Effector CD8-positive, alpha-beta T cell (primary cell): ENCODE results near the gene PXDN.

Experiments
- DNase-seq: peaks from one replicate; lab custom pipeline; 2025; lab: John Stamatoyannopoulos, UW

Gene PXDN

DNA sequence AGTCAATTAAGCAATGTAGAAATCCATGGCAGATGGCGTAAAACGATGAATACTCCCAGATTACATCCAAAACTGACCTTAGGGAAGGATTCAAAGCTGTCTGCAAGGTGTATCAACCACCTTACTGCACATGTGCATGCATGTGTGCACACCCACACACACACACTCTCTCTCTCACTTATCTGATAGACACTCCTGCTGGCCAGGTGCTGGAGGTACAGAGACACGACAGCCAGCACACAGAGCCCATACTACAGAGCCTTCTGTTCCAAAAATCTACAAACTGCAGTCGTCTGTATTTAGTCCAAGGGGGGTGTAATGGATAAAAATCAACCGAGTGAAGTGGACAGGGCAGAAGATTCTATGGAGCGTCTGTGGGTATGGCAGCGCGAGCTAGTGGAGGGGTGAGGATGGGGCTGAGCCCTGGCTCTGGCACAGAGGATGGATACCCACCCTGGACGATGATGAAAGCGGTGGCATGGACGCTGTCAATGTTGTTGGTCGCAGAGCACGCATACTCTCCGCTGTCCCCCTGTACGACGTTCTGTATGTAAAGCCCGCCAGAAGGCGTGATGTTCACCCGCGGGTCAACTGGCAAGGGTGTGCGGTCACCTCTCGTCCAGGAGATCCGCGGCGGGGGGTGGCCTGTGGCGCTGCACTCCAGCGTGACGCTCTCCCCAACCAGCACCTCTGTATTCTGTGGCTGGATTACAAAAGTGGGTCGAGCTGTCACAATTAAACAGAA is 78.4 kb downstream of the PXDN start:
- DNase-seq, result no peak

DNA sequence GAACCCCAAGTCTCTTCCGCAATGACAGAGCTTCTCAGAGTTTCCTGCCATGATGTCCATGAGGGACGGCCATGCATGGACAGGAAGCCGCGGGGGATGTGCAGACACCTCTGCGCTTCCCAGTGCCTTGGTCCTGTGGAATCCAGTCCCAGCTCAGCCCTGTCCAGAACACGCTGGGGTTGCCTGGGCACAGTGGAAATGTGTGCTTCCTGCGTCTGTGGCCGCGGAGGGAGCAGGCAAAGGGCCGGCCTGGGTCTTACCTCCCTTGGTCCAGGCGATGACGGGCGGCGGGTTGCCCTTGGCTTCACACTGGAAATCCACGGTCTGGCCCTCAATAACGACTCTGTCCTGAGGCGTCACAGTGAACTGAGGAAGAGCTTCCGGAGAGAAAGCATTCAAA is 79.6 kb downstream of the PXDN start:
- DNase-seq, result no peak

DNA sequence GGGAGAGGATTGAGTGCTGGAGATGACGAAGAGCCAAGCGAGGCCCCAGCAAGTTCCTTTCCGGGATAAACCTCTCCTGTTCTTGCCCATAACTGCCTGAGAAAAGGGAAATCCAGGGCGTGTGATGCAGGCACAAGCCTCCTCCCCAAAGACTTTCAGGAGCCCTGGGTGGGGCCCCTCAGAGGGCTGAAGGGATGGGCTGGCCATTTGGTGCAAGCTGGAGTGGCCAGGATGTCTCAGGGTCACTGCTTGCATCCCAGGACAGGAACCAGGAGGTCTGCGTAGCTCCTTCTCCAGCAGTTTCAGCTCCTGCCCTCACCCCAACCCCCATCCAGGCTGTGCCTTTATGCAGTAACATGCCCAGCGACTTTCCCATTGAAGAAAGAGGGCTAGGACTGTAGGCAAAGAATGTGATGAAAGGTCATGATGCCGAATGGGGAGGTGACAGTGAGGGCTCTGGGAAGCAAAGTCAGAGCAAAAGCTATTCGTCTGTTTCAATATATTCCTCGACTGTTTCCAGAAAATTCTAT is 80.2 kb downstream of the PXDN start:
- no peak for DNase-seq

DNA sequence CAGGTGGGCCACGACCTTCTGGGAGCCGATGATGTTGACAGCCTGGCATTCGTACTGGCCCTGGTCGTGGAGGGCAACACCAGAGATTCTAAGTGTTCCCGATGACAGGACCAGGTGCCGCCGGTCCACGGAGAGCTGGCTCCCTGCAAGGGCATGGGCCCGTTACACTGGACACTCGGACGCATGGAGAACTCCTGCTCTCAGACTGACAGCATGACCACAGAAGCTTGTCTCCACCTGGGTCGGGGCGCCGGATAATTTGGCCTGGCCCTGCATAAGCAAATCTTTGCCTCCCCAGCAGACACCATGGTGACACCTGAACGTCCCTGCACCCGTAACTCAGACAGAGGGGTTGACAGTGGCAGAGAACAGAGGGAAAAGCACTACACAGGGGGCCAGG is 80.7 kb downstream of the PXDN start:
- DNase-seq, result no peak

DNA sequence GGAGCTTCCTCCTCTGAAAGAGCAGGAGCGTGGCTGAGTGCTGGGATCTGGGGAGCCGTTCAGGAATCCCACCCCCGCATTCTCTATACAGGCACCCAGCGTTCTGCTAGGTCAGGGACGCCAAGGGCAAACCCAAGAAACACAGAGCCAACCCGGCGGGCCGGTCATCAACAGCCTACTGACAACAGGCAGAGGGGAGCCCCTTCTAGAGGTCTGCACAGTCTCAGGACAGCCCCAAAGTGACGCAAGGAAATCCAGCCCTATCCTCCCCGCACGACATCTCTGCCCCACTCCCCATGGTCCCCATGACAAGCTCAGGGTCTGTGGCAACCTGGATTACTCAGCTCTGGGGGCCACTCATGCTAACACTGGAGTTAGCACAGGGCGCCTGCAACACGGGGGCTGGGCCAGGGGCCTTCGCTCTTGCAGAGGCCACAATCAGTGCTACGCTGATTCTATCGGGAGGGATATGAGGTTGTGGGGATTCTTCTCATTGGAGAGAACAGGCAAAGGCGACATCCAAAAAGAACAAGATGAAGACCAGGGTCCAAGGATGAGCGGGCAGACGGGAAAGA is 81.6 kb downstream of the PXDN start:
- DNase-seq, result no peak

DNA sequence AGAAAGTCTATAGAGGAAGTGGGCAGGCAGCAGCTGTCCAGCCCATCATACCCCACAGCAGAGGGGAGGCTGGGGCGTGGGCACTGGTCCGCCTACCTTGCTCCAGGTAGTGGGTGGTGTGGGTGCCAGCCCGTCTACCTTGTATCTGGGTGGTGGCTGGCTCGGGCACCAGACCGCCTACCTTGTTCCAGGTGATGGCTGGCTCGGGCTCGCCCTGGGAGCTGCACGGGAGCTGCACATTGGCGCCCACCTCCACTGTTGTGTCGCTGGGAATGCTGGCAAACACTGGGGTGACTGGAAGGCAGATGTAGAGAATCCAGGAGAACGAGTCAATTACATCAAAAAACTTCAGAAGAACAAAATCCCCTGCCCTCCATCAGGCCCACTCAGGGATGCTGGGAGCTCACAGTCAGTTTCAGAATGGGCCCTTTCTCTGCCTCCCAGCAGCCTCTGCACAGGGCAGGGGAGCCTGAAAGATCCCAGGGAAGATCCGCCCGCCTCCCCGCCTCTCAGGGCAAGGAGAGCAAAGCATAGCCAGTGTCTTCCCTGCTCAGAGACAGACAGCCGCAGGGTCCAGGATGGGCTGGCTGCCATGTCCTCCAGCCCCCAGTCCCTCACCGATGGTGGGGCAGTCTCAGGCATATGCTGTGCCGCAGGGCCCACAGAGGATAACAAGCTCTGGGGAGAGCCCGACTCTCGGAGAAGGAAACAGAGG is 82.3 kb downstream of the PXDN start:
- no peak for DNase-seq

GRCh38 chr2:1660656-1661640 is 83.4 kb downstream of the PXDN start:
- DNase-seq, result no peak

DNA sequence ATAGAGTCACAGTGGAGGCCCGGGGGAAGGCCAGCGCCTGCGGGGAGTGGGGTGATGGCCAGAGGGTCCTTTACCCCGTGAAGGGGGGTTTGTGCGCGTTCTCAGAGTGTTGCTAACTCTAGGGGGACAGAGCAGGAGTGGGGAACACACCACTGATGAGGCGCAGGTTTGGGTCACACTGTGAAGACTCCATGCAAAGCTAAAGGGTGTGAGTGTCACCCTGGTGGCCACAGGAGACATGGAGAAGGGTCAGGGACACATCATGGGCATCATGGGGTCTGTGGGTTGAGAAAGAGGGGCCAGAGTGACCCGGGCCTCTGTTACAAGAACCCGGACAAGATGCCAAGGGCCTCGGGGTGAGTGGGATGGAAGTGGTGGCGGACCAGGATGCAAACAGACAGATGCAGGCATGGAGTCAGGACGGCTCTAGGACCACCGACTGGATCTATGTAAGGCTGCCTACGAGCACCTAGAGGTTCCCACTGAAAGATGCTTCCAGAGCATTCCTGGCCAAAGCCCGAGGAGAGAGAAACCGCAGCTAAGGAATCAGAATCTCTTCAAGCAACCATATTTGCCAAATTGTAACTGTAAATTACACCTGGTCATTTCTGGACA is 84.3 kb downstream of the PXDN start:
- no peak for DNase-seq

DNA sequence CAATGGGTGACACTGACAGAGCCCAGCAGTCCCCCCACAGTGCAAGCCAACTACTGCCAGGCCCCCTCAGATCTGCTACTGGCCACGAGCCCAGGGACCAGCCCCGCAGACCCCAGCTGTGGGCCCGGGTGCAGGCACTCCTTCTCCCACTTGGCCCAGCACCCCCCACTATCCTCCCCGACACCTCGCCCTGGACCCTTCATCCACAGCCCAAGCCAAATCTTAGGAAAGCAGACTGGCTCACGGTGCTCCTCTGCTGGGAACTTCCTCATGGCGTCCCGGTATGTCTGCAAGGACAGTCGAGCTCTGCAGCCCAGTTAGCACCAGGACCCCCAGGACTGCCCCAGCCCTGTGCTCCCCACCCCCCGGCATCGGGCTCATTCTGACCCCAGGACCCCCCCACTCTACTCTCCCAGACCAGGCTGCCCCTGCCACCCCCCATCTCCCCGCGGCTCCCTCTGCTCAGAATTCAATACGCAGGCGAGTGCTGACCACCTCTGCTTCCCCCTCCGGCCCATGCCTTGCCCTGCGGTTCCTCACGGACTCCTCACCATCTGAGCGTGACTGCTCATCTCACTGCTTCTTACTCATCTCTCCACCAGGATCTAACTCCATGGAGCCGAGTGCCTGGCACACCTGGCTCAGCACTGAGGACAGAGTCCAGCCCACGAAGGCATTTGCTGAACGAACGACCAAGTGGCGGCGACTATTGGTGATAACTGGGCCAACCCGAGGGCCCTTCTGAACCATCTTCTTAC is 85.7 kb downstream of the PXDN start:
- no peak for DNase-seq

GRCh38 chr2:1656961-1657841 is 87.1 kb downstream of the PXDN start:
- no peak for DNase-seq

GRCh38 chr2:1656326-1656960 is 87.9 kb downstream of the PXDN start:
- no peak for DNase-seq

- no peak for DNase-seq
These were observed 88.9 kb downstream of the PXDN start for GRCh38 chr2:1655461-1655860.

- DNase-seq, result no peak
These were observed 89.5 kb downstream of the PXDN start for GRCh38 chr2:1654696-1655374.

GRCh38 chr2:1653956-1654695 is 90.2 kb downstream of the PXDN start:
- no peak for DNase-seq

DNA sequence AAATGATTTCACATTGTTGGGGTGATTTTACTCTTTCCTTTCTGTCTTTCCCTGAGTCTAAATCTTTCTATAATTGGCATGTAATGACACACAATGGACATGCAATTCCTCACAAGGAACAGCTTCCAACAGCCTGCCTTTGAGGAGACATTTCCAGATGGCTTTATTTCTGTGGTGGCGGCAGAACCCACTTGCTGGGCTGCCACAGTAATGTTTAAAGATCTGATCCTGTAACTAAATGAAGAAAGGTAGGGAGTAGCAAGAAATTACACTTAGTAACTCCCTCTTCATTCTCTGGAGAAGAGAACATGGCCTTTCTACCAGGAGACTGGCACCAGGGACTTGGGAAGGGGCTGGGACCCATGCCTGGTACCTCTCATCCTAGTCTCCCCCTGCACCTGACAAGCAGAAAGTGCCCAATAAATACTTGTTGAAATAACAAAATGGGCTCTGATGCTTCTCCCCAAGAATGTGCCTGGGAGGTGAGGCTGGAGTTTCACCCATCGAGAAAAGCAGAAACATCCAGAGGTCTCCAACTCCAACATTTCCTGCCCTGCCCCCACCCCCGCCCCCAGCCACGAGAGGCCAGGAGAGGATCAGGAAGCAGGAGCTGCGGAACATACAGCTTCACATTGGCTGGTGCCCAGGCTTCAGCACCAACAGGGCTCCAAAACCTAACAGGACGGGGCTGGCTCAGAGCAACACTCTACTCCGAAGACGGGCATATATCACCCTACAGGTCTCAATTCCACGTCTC is 92.1 kb downstream of the PXDN start:
- DNase-seq, result no peak

DNA sequence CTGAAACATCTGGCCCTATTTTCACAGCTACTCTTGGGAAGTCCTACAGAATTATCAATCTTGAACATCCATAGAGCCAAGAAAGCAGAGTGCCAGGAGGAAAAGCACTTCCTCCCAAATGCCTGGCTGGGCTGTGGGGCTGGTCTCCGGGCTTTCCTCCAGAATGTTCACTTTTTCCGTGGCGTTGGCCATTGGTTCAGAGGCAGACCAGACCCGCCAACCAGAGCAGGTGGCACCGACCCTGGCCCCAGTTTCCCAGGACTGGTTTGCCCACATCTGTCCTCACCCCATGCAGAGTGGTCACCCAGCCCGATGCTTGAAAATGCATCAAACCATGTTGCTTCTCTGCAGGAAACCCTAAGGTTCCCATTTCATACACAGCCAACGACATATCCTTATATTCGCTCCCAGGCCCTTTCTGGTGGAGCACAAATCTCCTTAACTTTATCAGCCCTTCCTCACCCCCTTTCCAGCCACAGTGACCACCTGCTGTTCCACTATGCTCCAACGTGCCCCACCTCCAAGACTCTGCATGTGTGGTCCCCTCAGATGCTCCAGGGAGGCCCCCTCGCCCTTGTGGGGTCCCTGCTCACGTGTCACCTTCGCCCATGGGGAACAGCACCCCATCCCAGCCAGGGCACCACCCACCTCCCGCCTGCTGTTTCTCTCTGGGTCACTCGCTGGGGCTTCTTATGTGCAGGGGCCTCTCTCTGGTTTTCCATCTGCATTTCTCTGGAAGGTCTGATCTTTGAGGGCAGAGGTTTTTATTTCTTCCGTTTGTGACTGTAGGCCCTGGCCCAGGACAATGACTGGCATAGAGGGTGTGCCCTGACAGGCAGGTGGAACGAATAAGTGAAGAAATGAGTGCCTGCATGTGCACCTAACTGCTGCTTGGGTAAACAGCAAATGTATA is 92.9 kb downstream of the PXDN start:
- no peak for DNase-seq
